Osteocyte (in vitro differentiated cells): ENCODE measurements around the gene IL12A. TPM values are rescaled to one million over a fixed set of nuclear protein-coding genes. Genes with fewer than 3 reads are reported as not detected.

ENCODE experiments used
- DNase-seq: peaks from one replicate; pipeline ENCODE4 v3.0.0; 2021; ENCODE audit warnings: mixed read lengths; ENCODE audit not compliant: unreplicated experiment; ENCODE audit errors: extremely low spot score
- H3K27ac Mint-ChIP-seq: one replicate; pipeline ENCODE4 v1.8.0; 2021; ENCODE audit warnings: mild to moderate bottlenecking, mixed read lengths; ENCODE audit not compliant: unreplicated experiment
- H3K27me3 Mint-ChIP-seq: one replicate; pipeline ENCODE4 v1.8.0; 2021; ENCODE audit warnings: mixed read lengths; ENCODE audit not compliant: unreplicated experiment
- H3K36me3 Mint-ChIP-seq: one replicate; pipeline ENCODE4 v1.8.0; 2021; ENCODE audit warnings: mixed read lengths; ENCODE audit not compliant: unreplicated experiment
- H3K4me1 Mint-ChIP-seq: one replicate; pipeline ENCODE4 v1.8.0; 2021; ENCODE audit warnings: mixed read lengths; ENCODE audit not compliant: unreplicated experiment
- H3K4me3 Mint-ChIP-seq: one replicate; pipeline ENCODE4 v1.8.0; 2021; ENCODE audit warnings: mild to moderate bottlenecking, moderate library complexity, mixed read lengths; ENCODE audit not compliant: unreplicated experiment
- H3K9me3 Mint-ChIP-seq: one replicate; pipeline ENCODE4 v1.8.0; 2021; ENCODE audit warnings: mixed read lengths; ENCODE audit not compliant: unreplicated experiment
- CTCF ChIP-seq: fragments of 200-600 bp; sonication (generic); IDR thresholded peaks from 2 replicates; pipeline ENCODE4 v1.5.0; 2021; ENCODE audit warnings: antibody characterized with exemption, mild to moderate bottlenecking, moderate library complexity
- total RNA-seq: library from RNA; stranded (reverse); gene quantifications from 2 replicates; pipeline ENCODE4 v1.2.1, GENCODE V29; 2021

IL12A gene
- total RNA-seq, 1 donor from 2014 or later, result not detected

GRCh38 chr3:160044121-160044520, 55.5 kb downstream of the IL12A start:
- no peak for DNase-seq
- peaks cover 17% of the 10 kb centered on the region for H3K9me3 Mint-ChIP-seq
- H3K36me3 Mint-ChIP-seq, result peaks cover 2% of the 10 kb centered on the region
- TF ChIP-seq CTCF, result no peak
- peaks cover 2% of the 10 kb centered on the region for H3K4me1 Mint-ChIP-seq
- no peak overlapping the region for H3K4me3 Mint-ChIP-seq
- peaks cover 18% of the 10 kb centered on the region for H3K27me3 Mint-ChIP-seq
- H3K27ac Mint-ChIP-seq, result no peak overlapping the region

Other genes with a start within 250 kb of the IL12A start
- gene SCHIP1, start 149.0 kb upstream of the IL12A start, total RNA-seq, result 3.5 and 5.9 TPM in 2 replicates
- not detected in 2 replicates for gene C3orf80, start 236.6 kb downstream of the IL12A start, total RNA-seq